CD14-positive monocyte (primary cell): ENCODE results near the gene POLR3C. TPM values are rescaled to one million over a fixed set of nuclear protein-coding genes. Genes with fewer than 3 reads are reported as not detected.
A peak's percentile ranks its signal among the peaks of the same experiment; 100 is the strongest.

Source experiments
- DNase-seq, 3 donors: peaks; one replicate each; pipeline ENCODE4 v3.0.0-alpha.2; 2011 to 2022
- H2AFZ ChIP-seq: 2 replicates; pipeline ENCODE4 v1.6.0; 2012; ENCODE audit warnings: mild to moderate bottlenecking, low read depth, low read length, inconsistent platforms; ENCODE audit not compliant: insufficient read depth, poor library complexity, severe bottlenecking
- H3K27ac ChIP-seq, 2 donors: 1 replicate in 1 of 2; 2 replicates in 1 of 2; pipeline ENCODE4 v1.5.1; 2012 to 2013; ENCODE audit warnings: low read length in 2 of 2, control low read depth in 1 of 2, inconsistent platforms in 1 of 2, low read depth in 1 of 2, mild to moderate bottlenecking in 1 of 2
- H3K27me3 ChIP-seq, 2 donors: one replicate each; pipeline versions ENCODE4 v1.6.0 to v1.6.1; 2011 to 2013; ENCODE audit warnings: low read length in 2 of 2; ENCODE audit not compliant: control insufficient read depth in 2 of 2, insufficient read depth in 2 of 2
- H3K36me3 ChIP-seq, 2 donors: replicated peaks in 1 of 2; 1 replicate in 1 of 2; 2 replicates in 1 of 2; pipeline versions ENCODE4 v1.5.1 to v1.6.1; 2012 to 2013; ENCODE audit warnings: low read length in 2 of 2, control low read depth in 1 of 2, inconsistent platforms in 1 of 2, mild to moderate bottlenecking in 1 of 2; ENCODE audit not compliant: insufficient read depth in 2 of 2, control insufficient read depth in 1 of 2
- H3K4me1 ChIP-seq, 2 donors: 1 replicate in 1 of 2; 2 replicates in 1 of 2; pipeline versions ENCODE4 v1.5.1 to v1.6.1; 2012 to 2013; ENCODE audit warnings: low read length in 2 of 2, control low read depth in 1 of 2, inconsistent platforms in 1 of 2, mild to moderate bottlenecking in 1 of 2, moderate library complexity in 1 of 2; ENCODE audit not compliant: insufficient read depth in 2 of 2, control insufficient read depth in 1 of 2
- H3K4me2 ChIP-seq: replicated peaks from 2 replicates; pipeline ENCODE3; 2012; ENCODE audit warnings: low read length, moderate library complexity, mild to moderate bottlenecking; ENCODE audit not compliant: poor library complexity, severe bottlenecking; ENCODE audit errors: extremely low read depth
- H3K4me3 ChIP-seq, 3 experiments: fragments of 200-600 bp in 1 of 3; sonication (generic) in 1 of 3; replicated peaks in 1 of 3; 1 replicate in 2 of 3; 2 replicates in 1 of 3; pipeline ENCODE4 v1.5.1; 2011 to 2013; ENCODE audit warnings: low read length in 3 of 3, mild to moderate bottlenecking in 3 of 3, control low read depth in 2 of 3, low read depth in 2 of 3, inconsistent platforms in 1 of 3, moderate library complexity in 1 of 3
- H3K79me2 ChIP-seq: 2 replicates; pipeline ENCODE4 v1.6.0; 2012; ENCODE audit warnings: mild to moderate bottlenecking, control low read depth, inconsistent platforms, low read length, moderate library complexity; ENCODE audit not compliant: insufficient read depth
- H3K9ac ChIP-seq: 2 replicates; pipeline ENCODE4 v1.6.0; 2017; ENCODE audit warnings: low read length, mild to moderate bottlenecking; ENCODE audit not compliant: insufficient read depth, poor library complexity, severe bottlenecking
- H3K9me3 ChIP-seq, 2 donors: replicated peaks in 1 of 2; 1 replicate in 1 of 2; 2 replicates in 1 of 2; pipeline versions ENCODE4 v1.5.1 to v1.6.1; 2012 to 2013; ENCODE audit warnings: low read length in 2 of 2, control low read depth in 1 of 2; ENCODE audit not compliant: control insufficient read depth in 1 of 2, insufficient read depth in 1 of 2
- H4K20me1 ChIP-seq: 2 replicates; pipeline ENCODE4 v1.6.0; 2012; ENCODE audit warnings: mild to moderate bottlenecking, low read length, control low read depth, moderate library complexity; ENCODE audit not compliant: insufficient read depth
- H3K27ac Mint-ChIP-seq, 7 donors: one replicate each; pipeline ENCODE4 v1.8.0; 2020; ENCODE audit warnings: mild to moderate bottlenecking in 7 of 7, mixed read lengths in 7 of 7, moderate library complexity in 6 of 7, inconsistent platforms in 2 of 7
- H3K27me3 Mint-ChIP-seq, 3 donors: one replicate each; pipeline ENCODE4 v1.8.0; 2021 to 2022; ENCODE audit warnings: low read depth in 3 of 3, mild to moderate bottlenecking in 3 of 3, mixed read lengths in 3 of 3, moderate library complexity in 3 of 3, inconsistent platforms in 1 of 3
- H3K36me3 Mint-ChIP-seq, 2 donors: one replicate each; pipeline ENCODE4 v1.8.0; 2020; ENCODE audit warnings: mixed read lengths in 2 of 2, inconsistent platforms in 1 of 2, mild to moderate bottlenecking in 1 of 2
- H3K4me1 Mint-ChIP-seq: one replicate; pipeline ENCODE4 v1.8.0; 2020; ENCODE audit warnings: mild to moderate bottlenecking, mixed read lengths
- H3K4me3 Mint-ChIP-seq, 2 donors: one replicate each; pipeline ENCODE4 v1.8.0; 2020; ENCODE audit warnings: mild to moderate bottlenecking in 2 of 2, mixed read lengths in 2 of 2, moderate library complexity in 1 of 2
- H3K9me3 Mint-ChIP-seq, 7 donors: one replicate each; pipeline ENCODE4 v1.8.0; 2020 to 2022; ENCODE audit warnings: mixed read lengths in 7 of 7, mild to moderate bottlenecking in 6 of 7, moderate library complexity in 6 of 7, inconsistent platforms in 2 of 7
- CTCF ChIP-seq: fragments of 200-600 bp; IDR thresholded peaks from one replicate; pipeline ENCODE4 v1.8.0; 2022; ENCODE audit warnings: antibody characterized with exemption, mild to moderate bottlenecking
- WGBS: methylation state at CpG from one replicate; pipeline ENCODE4 v1.1.5; 2013; ENCODE audit warnings: missing lambda C conversion rate; ENCODE audit not compliant: insufficient coverage; 5-methylcytosine and 5-hydroxymethylcytosine counted together
- intact Hi-C, 2 donors: fragments of 100-400 bp; cut with micrococcal nuclease; formaldehyde crosslinking; loops; one replicate each; pipeline versions ENCODE4 v1.15.0 to v1.15.1; 2023
- polyA plus RNA-seq, 3 donors: library from polyadenylated mRNA; depleted of rRNA in 1 of 3; unstranded in 2 of 3; stranded (reverse) in 1 of 3; fragments of 300-500 nt in 2 of 3; fragments of >200 nt in 1 of 3; fragmentation: Illumina TruSeq in 2 of 3; gene quantifications; 1 replicate in 2 of 3; 2 replicates in 1 of 3; pipeline ENCODE4 v1.2.3, GENCODE V29; 2012 to 2021

Gene POLR3C
- polyA plus RNA-seq, 3 donors, result 23.5 to 41.3 (median 30.5) TPM

- Histone ChIP-seq H3K9ac (no peak overlapping the region), H3K27ac (no peak overlapping the region), H3K27me3 (no peaks in the 10 kb centered on the region), H3K36me3 (peaks cover 49 to 56% of the 10 kb centered on the region in 2 donors), H2AFZ (no peak overlapping the region), H3K4me2 (no peak overlapping the region), H4K20me1 (peaks cover 14% of the 10 kb centered on the region), H3K79me2 (peaks cover 37% of the 10 kb centered on the region), H3K4me1 (peaks cover 11% of the 10 kb centered on the region in 2 donors), H3K9me3 (no peaks in the 10 kb centered on the region), H3K4me3 (no peak overlapping the region)
- TF ChIP-seq CTCF, result no peak
- no peak for DNase-seq
- Mint-ChIP-seq H3K4me3 (no peak overlapping the region), H3K27ac (no peak overlapping the region), H3K9me3 (no peaks in the 10 kb centered on the region), H3K27me3 (peaks cover 0 to 4% (median 3%) of the 10 kb centered on the region in 3 donors), H3K36me3 (peaks cover 48 to 54% of the 10 kb centered on the region in 2 donors), H3K4me1 (peaks cover 17% of the 10 kb centered on the region)
- WGBS, result 100% methylated on average over 1 of the region's 2 CpGs
- intact Hi-C loops, result no loop called here
Measured at GRCh38 chr1:145826030-145826429, 2.0 kb downstream of the POLR3C start.

GRCh38 chr1:145827966-145828365 is 4.0 kb downstream of the POLR3C start:
- Mint-ChIP-seq H3K9me3 (no peaks in the 10 kb centered on the region), H3K4me1 (peaks cover 13% of the 10 kb centered on the region), H3K27ac (peak overlapping the region in 3 of 7 donors; percentile 5 to 60 (median 58)), H3K4me3 (no peak overlapping the region), H3K36me3 (peaks cover 64 to 73% of the 10 kb centered on the region in 2 donors), H3K27me3 (peaks cover 0 to 3% (median 2%) of the 10 kb centered on the region in 3 donors)
- peak overlapping the region in 1 of 2 donors; percentile 24 for H3K27ac ChIP-seq
- TF ChIP-seq CTCF, result no peak
- DNase-seq, result no peak
- H2AFZ ChIP-seq, result no peak overlapping the region
- no peak overlapping the region for H3K9ac ChIP-seq
- intact Hi-C loops, result no loop called here
- H3K9me3 ChIP-seq, result no peaks in the 10 kb centered on the region
- H3K4me1 ChIP-seq, result peaks cover 11% of the 10 kb centered on the region in 2 donors
- peaks cover 21% of the 10 kb centered on the region for H4K20me1 ChIP-seq
- H3K36me3 ChIP-seq, result peaks cover 67 to 75% of the 10 kb centered on the region in 2 donors
- H3K4me2 ChIP-seq, result no peak overlapping the region
- H3K4me3 ChIP-seq, result no peak overlapping the region
- peaks cover 37% of the 10 kb centered on the region for H3K79me2 ChIP-seq
- H3K27me3 ChIP-seq, result no peaks in the 10 kb centered on the region
